NCI-H1694 (cell line): ENCODE measurements around the gene PLCXD3.
"Not testable (repeated sequence)": the region's sequence is repeated elsewhere in the genome, so short reads cannot be mapped to it uniquely, and the experiment has no call there.

Experiments
- DNase-seq: peaks from one replicate; lab custom pipeline; 2025; lab: John Stamatoyannopoulos, UW

The PLCXD3 gene

GRCh38 chr5:41510176-41510831 lies at the start of gene PLCXD3:
Gene PLCXD3, minus strand, starts transcription at chr5:41510601. Its CDS starts 75 bp downstream, at chr5:41510526.
- DNase-seq = peak; percentile 64

GRCh38 chr5:41559184-41559583 lies 48.8 kb upstream of the PLCXD3 start:
- no peak for DNase-seq

GRCh38 chr5:41558295-41558694 lies 47.9 kb upstream of the PLCXD3 start:
- DNase-seq = no peak

GRCh38 chr5:41547991-41548390 lies 37.6 kb upstream of the PLCXD3 start:
- DNase-seq = no peak

GRCh38 chr5:41542183-41542582 lies 31.8 kb upstream of the PLCXD3 start:
- DNase-seq = no peak

GRCh38 chr5:41539454-41539853 lies 29.1 kb upstream of the PLCXD3 start:
- no peak for DNase-seq

- DNase-seq = no peak
Observed at GRCh38 chr5:41537581-41537980, 27.2 kb upstream of the PLCXD3 start.

GRCh38 chr5:41532485-41532884 lies 22.1 kb upstream of the PLCXD3 start:
- DNase-seq = no peak

GRCh38 chr5:41527201-41527779 lies 16.9 kb upstream of the PLCXD3 start:
- DNase-seq = no peak

- DNase-seq = no peak
Observed at GRCh38 chr5:41526699-41527098, 16.3 kb upstream of the PLCXD3 start.

- peak; percentile 44 for DNase-seq
Observed at GRCh38 chr5:41524174-41524573, 13.8 kb upstream of the PLCXD3 start.

GRCh38 chr5:41522193-41522786 lies 11.9 kb upstream of the PLCXD3 start:
- DNase-seq = no peak

- no peak for DNase-seq
Observed at GRCh38 chr5:41519801-41520200, 9.4 kb upstream of the PLCXD3 start.

- DNase-seq = no peak
Observed at GRCh38 chr5:41517909-41518308, 7.5 kb upstream of the PLCXD3 start.

GRCh38 chr5:41511241-41511640 lies 840 bp upstream of the PLCXD3 start:
- DNase-seq = no peak

GRCh38 chr5:41509399-41510175 lies 814 bp downstream of the PLCXD3 start:
- no peak for DNase-seq

GRCh38 chr5:41508696-41509398 lies 1.6 kb downstream of the PLCXD3 start:
- no peak for DNase-seq

GRCh38 chr5:41508186-41508585 lies 2.2 kb downstream of the PLCXD3 start:
- DNase-seq = no peak

- no peak for DNase-seq
Observed at GRCh38 chr5:41507501-41507900, 2.9 kb downstream of the PLCXD3 start.

- no peak for DNase-seq
Observed at GRCh38 chr5:41503860-41504259, 6.5 kb downstream of the PLCXD3 start.

GRCh38 chr5:41503310-41503709 lies 7.1 kb downstream of the PLCXD3 start:
- DNase-seq = no peak

- not testable (repeated sequence) for DNase-seq
Observed at GRCh38 chr5:41493490-41494126, 16.8 kb downstream of the PLCXD3 start.
